ENCODE measurements around the gene PLCB1.

The PLCB1 gene

DNA sequence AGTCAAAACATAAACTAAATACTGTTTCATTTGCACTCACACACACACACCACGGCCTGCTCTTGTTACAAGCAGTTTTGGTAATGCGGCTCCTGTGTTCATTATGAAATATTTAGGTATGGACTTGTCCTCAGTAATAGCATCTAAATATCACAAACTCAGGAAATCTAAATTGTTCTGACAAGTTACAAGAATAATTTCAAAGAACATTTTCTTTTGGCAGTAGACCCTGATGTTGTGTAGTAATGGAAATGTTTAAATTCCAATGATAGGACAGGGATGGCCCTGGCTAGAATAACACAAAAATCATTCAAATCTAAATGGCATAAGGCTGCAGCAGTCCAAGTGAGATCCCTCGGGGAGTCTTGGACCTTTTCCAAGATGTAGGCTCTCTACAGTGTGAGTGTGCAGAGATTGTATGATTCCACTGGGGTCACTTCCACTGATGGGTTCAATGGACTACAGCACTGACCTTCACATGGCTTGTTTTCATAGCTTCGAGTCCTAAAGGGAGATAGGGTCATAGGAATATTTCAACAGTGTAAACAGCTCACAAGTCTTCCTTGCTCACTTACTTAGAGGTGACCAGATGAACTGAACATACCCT is 726.2 kb downstream of the PLCB1 start:
- TF ChIP-seq, protein P1, sequence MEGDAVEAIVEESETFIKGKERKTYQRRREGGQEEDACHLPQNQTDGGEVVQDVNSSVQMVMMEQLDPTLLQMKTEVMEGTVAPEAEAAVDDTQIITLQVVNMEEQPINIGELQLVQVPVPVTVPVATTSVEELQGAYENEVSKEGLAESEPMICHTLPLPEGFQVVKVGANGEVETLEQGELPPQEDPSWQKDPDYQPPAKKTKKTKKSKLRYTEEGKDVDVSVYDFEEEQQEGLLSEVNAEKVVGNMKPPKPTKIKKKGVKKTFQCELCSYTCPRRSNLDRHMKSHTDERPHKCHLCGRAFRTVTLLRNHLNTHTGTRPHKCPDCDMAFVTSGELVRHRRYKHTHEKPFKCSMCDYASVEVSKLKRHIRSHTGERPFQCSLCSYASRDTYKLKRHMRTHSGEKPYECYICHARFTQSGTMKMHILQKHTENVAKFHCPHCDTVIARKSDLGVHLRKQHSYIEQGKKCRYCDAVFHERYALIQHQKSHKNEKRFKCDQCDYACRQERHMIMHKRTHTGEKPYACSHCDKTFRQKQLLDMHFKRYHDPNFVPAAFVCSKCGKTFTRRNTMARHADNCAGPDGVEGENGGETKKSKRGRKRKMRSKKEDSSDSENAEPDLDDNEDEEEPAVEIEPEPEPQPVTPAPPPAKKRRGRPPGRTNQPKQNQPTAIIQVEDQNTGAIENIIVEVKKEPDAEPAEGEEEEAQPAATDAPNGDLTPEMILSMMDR (IDR thresholded peaks at IDR 0.05; ENCODE audit: low read depth, low read length) = no peak
- H3K4me3 ChIP-seq (ENCODE audit: low read depth, low read length) = no peak overlapping the region

DNA sequence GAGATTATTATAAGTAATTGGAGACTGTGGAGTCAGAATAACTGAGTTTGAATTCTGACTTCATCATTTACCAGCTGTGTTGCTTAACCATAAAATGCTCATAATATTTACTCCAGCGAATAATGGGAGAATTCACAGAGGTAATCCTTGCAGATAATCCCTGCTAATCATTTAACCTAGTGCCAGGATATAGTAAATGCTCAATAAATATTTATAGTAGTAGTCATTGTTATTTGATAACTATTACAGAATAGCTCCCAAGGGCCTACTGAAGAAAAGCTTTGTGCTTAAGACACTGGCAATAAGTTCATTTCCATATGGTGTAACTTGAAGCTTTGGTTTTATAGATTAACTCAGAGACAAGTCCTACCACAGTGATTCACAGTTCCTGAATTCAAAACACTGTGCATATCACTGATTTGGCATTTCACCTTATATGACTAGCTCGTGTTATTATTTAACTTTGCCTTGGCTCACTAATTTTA is 728.0 kb downstream of the PLCB1 start:
- no peak overlapping the region for H3K4me3 ChIP-seq (ENCODE audit: low read depth, low read length)
- TF ChIP-seq, protein P1 (IDR thresholded peaks at IDR 0.05; ENCODE audit: low read depth, low read length) = no peak

DNA sequence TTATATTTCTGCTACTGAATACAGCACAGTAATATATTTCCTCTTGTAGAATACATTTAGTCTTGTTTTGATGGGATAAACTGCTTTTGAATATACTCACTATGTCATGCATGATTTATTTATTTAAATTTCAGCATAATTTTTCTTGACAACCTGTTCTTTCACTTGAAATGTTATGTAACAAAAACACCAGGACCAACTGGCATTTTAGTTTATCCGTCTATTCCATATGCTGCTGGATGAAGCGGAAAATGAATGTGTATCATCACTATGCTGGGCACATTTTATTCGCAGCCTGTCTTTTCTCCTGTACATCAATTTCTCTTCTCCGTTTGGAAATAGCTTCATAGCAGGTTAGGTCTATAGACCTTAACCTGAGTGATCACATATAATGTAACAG is 730.0 kb downstream of the PLCB1 start:
- H3K4me3 ChIP-seq (ENCODE audit: low read depth, low read length) = no peak overlapping the region
- TF ChIP-seq, protein P1 (IDR thresholded peaks at IDR 0.05; ENCODE audit: low read depth, low read length) = no peak

DNA sequence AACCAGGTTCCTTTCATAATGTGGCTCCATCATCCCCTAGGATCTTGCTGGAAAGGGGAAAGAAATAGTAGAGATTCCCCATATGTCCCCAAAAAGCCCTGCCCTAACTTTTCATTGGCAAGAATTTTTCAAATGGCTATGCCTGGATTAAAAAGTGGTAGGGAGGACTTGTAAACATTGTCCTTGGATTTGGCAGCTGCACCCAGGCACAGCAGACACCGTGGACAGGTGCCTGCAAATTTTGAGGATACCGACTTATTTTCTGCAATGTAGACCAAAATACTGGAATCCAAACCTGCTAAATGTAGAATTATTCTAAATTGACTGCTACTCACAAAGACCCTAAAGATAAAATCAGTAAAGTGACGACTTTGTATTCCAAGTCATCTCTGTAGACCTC is 733.6 kb downstream of the PLCB1 start:
- no peak overlapping the region for H3K4me3 ChIP-seq (ENCODE audit: low read depth, low read length)
- TF ChIP-seq, protein P1 (IDR thresholded peaks at IDR 0.05; ENCODE audit: low read depth, low read length) = no peak

DNA sequence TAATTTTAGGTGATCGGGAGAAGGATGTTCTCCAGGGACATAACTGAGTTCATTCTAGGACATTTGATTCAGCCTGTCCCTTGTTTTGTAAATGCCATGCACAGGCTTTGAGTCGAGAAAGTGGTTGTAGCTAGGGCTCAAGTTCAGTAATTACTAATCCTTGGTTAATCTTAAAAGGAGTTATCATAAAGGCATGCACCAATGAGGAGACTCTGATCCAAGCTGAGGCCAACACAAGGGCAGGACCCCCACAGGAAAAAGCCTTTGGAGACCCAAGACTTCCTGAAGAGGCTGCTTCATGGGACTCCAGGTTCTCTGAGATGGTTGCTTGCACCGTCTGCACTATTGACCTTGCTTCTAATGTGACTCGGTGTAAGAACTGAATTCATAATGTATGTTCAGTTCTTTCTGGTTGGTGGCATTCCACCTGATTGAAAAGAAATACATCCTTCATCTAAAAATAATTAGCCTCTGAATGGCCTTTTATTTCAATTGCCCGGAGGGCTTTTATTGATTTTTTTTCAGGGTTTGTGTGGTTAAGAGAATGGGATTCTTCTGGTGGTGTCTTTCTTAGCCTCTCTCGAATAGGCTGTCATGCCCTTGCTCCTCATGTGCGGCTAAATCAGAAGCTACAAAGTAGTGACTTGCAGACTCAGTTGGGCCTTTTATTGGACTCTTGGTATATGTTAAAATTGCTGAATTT is 735.1 kb downstream of the PLCB1 start:
- H3K4me3 ChIP-seq (ENCODE audit: low read depth, low read length) = no peak overlapping the region
- TF ChIP-seq, protein P1 (IDR thresholded peaks at IDR 0.05; ENCODE audit: low read depth, low read length) = no peak

DNA sequence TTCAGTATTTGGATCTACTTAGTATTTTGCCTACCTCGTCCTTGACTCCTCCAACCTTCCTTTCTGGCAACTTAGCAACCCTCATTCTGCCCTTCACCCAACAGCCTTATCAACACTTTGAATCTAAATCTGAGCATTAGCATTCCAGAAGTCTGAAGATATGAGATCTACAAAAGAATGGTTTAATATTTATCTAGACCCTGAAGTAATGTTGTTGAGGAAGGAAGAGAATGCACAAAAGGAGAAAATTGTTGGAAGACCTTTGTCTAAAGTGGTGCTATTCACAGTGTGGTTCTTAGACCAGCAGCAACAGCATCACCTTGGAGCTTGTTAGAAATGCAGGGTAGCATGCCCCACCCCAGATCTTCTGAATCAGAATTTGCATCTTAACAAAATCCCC is 738.6 kb downstream of the PLCB1 start:
- TF ChIP-seq, protein P1 (IDR thresholded peaks at IDR 0.05; ENCODE audit: low read depth, low read length) = no peak
- no peak overlapping the region for H3K4me3 ChIP-seq (ENCODE audit: low read depth, low read length)

DNA sequence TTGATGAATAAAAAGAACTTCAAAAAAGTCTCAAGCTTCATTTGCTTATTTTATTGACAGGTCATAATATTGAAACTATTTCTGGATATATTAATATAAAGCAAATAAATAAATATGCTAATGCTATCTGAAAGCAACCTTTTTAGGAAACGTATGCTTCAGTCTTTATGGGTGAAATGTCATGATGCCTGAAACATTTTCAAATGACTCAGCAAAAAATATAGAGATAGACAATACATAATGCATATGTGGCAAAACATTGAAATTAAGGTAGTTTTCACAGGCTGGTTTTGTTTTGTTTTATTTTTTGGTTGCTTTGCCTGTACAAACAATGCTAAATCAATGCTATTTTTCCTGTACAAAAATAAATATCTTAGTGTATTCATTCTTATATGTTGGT is 742.4 kb downstream of the PLCB1 start:
- TF ChIP-seq, protein P1 (IDR thresholded peaks at IDR 0.05; ENCODE audit: low read depth, low read length) = no peak

More for the DNA sequence above, 742.4 kb downstream of the PLCB1 start:
- H3K4me3 ChIP-seq (ENCODE audit: low read depth, low read length) = no peak overlapping the region
